ENCODE measurements around the gene TEX52. TPM values are rescaled to one million over a fixed set of nuclear protein-coding genes. Genes with fewer than 3 reads are reported as not detected.
A peak's percentile ranks its signal among the peaks of the same experiment; 100 is the strongest.

Gene TEX52
- total and polyA plus RNA-seq, 2 of the 13 experiments (the other 11 are each of a cell fraction or from before 2014, with no cell fraction given), result 0.05 TPM; not detected in 1

DNA sequence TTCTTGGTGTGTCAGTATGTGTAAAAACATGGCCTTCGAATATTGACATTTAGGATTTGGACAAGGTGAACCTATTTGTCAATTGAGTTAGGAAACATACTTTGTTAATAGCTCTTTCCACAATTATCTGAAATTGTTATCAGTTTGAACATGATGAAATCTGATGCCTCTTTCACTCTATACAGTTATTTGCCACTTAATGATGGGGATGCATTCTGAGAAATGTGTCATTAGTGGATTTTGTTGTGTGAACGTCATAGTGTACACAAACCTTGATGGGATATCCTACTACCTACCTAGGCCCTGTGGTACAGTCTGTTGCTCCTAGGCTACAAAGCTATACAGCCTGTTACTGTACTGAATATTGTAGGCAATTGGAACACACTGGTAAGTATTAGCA is 38.7 kb upstream of the TEX52 start (continued):
- no peak for TF ChIP-seq SRSF4 (IDR thresholded peaks at IDR 0.05; ENCODE audit: low read depth, low read length, poor library complexity, severe bottlenecking)
- TF ChIP-seq CAMTA2 (CRISPR knock-in tag; IDR thresholded peaks at IDR 0.05; ENCODE audit: borderline replicate concordance), result no peak
- no peak for TF ChIP-seq ZC3H4 (CRISPR knock-in tag; IDR thresholded peaks at IDR 0.05; ENCODE audit: borderline replicate concordance)
- TF ChIP-seq, protein P1, sequence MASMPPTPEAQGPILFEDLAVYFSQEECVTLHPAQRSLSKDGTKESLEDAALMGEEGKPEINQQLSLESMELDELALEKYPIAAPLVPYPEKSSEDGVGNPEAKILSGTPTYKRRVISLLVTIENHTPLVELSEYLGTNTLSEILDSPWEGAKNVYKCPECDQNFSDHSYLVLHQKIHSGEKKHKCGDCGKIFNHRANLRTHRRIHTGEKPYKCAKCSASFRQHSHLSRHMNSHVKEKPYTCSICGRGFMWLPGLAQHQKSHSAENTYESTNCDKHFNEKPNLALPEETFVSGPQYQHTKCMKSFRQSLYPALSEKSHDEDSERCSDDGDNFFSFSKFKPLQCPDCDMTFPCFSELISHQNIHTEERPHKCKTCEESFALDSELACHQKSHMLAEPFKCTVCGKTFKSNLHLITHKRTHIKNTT (CRISPR knock-in tag; IDR thresholded peaks at IDR 0.05), result no peak
- no peak for TF ChIP-seq MYNN (CRISPR knock-in tag; IDR thresholded peaks at IDR 0.05; ENCODE audit: low read depth)
- no peak for TF ChIP-seq HNF4A (CRISPR knock-in tag; IDR thresholded peaks at IDR 0.05)
- TF ChIP-seq CBX2 (IDR thresholded peaks at IDR 0.05; ENCODE audit: low read depth, low read length), result no peak
- TF ChIP-seq CBX2 (CRISPR knock-in tag; IDR thresholded peaks at IDR 0.05; ENCODE audit: low read depth), result no peak

DNA sequence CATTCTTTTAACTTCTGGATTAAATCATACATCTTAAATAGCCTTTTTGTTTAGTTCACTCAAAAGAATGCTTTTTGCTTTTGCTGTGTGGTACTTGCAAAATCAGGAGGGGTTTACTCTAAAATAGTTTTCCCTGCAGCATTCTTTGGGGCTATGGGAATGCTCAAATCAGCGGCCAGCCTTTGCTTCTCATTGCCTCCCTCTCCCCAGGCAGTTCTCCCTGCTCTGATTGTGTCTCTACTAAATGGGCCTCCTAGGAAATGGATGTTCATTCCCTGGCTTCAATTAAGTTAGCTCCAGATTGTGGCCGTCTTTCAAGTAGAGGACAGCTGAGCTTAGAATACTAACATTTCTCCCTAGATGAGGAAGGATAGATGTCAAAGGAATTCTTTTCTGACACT is 38.2 kb upstream of the TEX52 start:
- peaks cover 31% of the 10 kb centered on the region for H3K79me2 ChIP-seq (ENCODE audit: insufficient read depth, low read length)
- H3K36me3 ChIP-seq (replicated peaks in 1 of 2; ENCODE audit: control insufficient read depth in 1 of 2, insufficient read depth in 2 of 2, low read length in 2 of 2), result no peaks in the 10 kb centered on the region
- no peak overlapping the region for H2AFZ ChIP-seq (ENCODE audit: low read length)
- no peaks in the 10 kb centered on the region for H3K27me3 ChIP-seq (ENCODE audit: control insufficient read depth in 1 of 2, insufficient read depth in 2 of 2, low read length in 2 of 2)
- TF ChIP-seq MED8 (CRISPR knock-in tag; IDR thresholded peaks at IDR 0.05; ENCODE audit: insufficient replicate concordance) (no peak), ESRRA (CRISPR knock-in tag; IDR thresholded peaks at IDR 0.05; ENCODE audit: low read depth) (no peak), BRD4 (CRISPR knock-in tag; IDR thresholded peaks at IDR 0.05) (no peak)
- POLR2A ChIA-PET, result interaction anchor here (0.6 kb wide), 1 partner anchor 9 kb away, joined by 3 read pairs; no protein-coding TSS in a partner anchor
- H4K20me1 ChIP-seq (ENCODE audit: insufficient read depth, low read length), result no peaks in the 10 kb centered on the region
- no TSS peak for BruUV-seq (replicated peaks)
- peaks cover 36% of the 10 kb centered on the region for H3K4me1 ChIP-seq (ENCODE audit: insufficient read depth, low read length)
- in situ Hi-C loops (cut with HindIII; ENCODE audit: extremely low pct_ligation_motif_present, low pct_unique_long_range_greater_than_20kb) (no loop called here), intact Hi-C loops (cut with micrococcal nuclease; ENCODE audit: unreplicated experiment) (no loop called here)
- no peaks in the 10 kb centered on the region for H3K9me3 ChIP-seq (ENCODE audit: low read length)
- CTCF ChIA-PET (ENCODE audit: low intra/inter-chr PET ratio, low total read pairs), result no interaction called here
- no peak overlapping the region for H3K4me3 ChIP-seq (replicated peaks in 1 of 3; ENCODE audit: insufficient read depth in 1 of 3, low read depth in 2 of 3, low read length in 3 of 3)
- no peak overlapping the region for H3K4me2 ChIP-seq (ENCODE audit: low read depth, low read length)
- 95% methylated on average over 2 of the region's 2 CpGs for WGBS (ENCODE audit: low lambda C conversion rate)
- H3K9ac ChIP-seq (ENCODE audit: insufficient read depth, low read depth, low read length), result no peak overlapping the region
- ATAC-seq (no peak), DNase-seq (ENCODE audit: low spot score) (no peak), FAIRE-seq (no peak)
- H3K27ac ChIP-seq (ENCODE audit: extremely low read length, insufficient read depth, low read length), result peak overlapping the region; percentile 18

Data from HepG2 (cell line).